Smooth muscle cell (in vitro differentiated cells): ENCODE data around the gene ERO1B. TPM values are rescaled to one million over a fixed set of nuclear protein-coding genes. Genes with fewer than 3 reads are reported as not detected.

Source experiments
- DNase-seq: peaks from one replicate; lab custom pipeline; 2025; ENCODE audit not compliant: unreplicated experiment; lab: John Stamatoyannopoulos, UW
- H2AFZ ChIP-seq: fragments of 200-600 bp; sonication (generic); 2 replicates; pipeline ENCODE4 v1.6.0; 2016; ENCODE audit warnings: antibody characterized with exemption, low read depth, mild to moderate bottlenecking
- H3F3A ChIP-seq: fragments of 200-600 bp; sonication (generic); 2 replicates; pipeline ENCODE4 v1.6.0; 2017; ENCODE audit warnings: antibody characterized with exemption, low read depth
- H3K27ac ChIP-seq: fragments of 200-600 bp; sonication (generic); 2 replicates; pipeline ENCODE4 v1.5.1; 2016; ENCODE audit warnings: low read depth, mild to moderate bottlenecking
- H3K27me3 ChIP-seq: fragments of 200-600 bp; sonication (generic); 2 replicates; pipeline ENCODE4 v1.6.1; 2016; ENCODE audit warnings: low read depth, mild to moderate bottlenecking
- H3K36me3 ChIP-seq: fragments of 200-600 bp; sonication (generic); 2 replicates; pipeline ENCODE4 v1.5.1; 2016; ENCODE audit warnings: low read depth
- H3K4me1 ChIP-seq: fragments of 200-600 bp; sonication (generic); 2 replicates; pipeline ENCODE4 v1.5.1; 2016; ENCODE audit warnings: low read depth
- H3K4me2 ChIP-seq: fragments of 200-600 bp; sonication (generic); 2 replicates; pipeline ENCODE4 v1.6.0; 2016; ENCODE audit warnings: mild to moderate bottlenecking
- H3K4me3 ChIP-seq: fragments of 200-600 bp; sonication (generic); 2 replicates; pipeline ENCODE4 v1.5.1; 2016; ENCODE audit warnings: mild to moderate bottlenecking
- H3K79me2 ChIP-seq: fragments of 200-600 bp; sonication (generic); 2 replicates; pipeline ENCODE4 v1.6.0; 2016; ENCODE audit warnings: low read depth, mild to moderate bottlenecking
- H3K9ac ChIP-seq: fragments of 200-600 bp; sonication (generic); 2 replicates; pipeline ENCODE4 v1.6.0; 2016; ENCODE audit warnings: low read depth
- H3K9me3 ChIP-seq: fragments of 200-600 bp; sonication (generic); replicated peaks from 2 replicates; pipeline ENCODE4 v1.5.1; 2016; ENCODE audit warnings: low read depth
- H4K20me1 ChIP-seq: fragments of 200-600 bp; sonication (generic); 2 replicates; pipeline ENCODE4 v1.6.0; 2016; ENCODE audit warnings: low read depth
- WGBS: methylation state at CpG from one replicate; pipeline ENCODE4 v1.1.7; 2016; ENCODE audit warnings: low lambda C conversion rate; 5-methylcytosine and 5-hydroxymethylcytosine counted together
- polyA plus RNA-seq: library from polyadenylated mRNA; unstranded; fragments of >200 nt; fragmentation: Nextera tagmentation; extraction: Ambion mirVana; gene quantifications from 2 replicates; pipeline ENCODE4 v1.2.1, GENCODE V29; 2016
- total RNA-seq: library from RNA; depleted of rRNA; stranded (reverse); fragments of >200 nt; gene quantifications from 2 replicates; pipeline ENCODE4 v1.2.3, GENCODE V29; 2014
- TF ChIP-seq, protein P1 (sequence below): fragments of 200-600 bp; sonication (generic); IDR thresholded peaks from 2 replicates; pipeline ENCODE4 v1.5.1; 2017; ENCODE audit warnings: borderline replicate concordance, mild to moderate bottlenecking, antibody characterized with exemption; ENCODE audit not compliant: insufficient read depth, poor library complexity, severe bottlenecking

The ERO1B gene
- total and polyA plus RNA-seq, 2 experiments from 2014 or later = 1.3 to 1.9 TPM

DNA sequence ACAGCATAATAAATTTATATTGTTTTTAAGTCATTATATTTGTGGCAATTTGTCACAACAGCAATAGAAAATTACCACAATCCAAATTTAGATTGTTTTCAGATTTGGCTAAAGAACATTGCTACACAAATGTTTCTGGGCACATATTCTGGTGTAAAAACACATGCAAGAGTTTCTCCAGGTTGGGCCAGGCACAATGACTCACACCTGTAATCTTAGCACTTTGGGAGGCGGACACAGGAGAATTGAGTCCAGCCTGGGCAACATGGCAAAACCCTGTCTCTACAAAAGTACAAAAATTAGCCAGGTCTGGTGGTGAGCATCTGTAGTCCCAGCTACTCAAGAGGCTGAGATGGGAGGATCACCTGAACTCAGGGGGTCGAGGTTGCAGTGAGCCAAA, 8.4 kb downstream of the ERO1B start:
- Histone ChIP-seq H3K79me2 (no peaks in the 10 kb centered on the region), H3F3A (no peaks in the 10 kb centered on the region), H3K9ac (no peak overlapping the region), H3K9me3 (no peaks in the 10 kb centered on the region), H3K27me3 (no peaks in the 10 kb centered on the region), H4K20me1 (no peaks in the 10 kb centered on the region), H3K36me3 (no peaks in the 10 kb centered on the region), H3K4me1 (no peaks in the 10 kb centered on the region), H3K27ac (no peak overlapping the region), H3K4me3 (no peak overlapping the region), H3K4me2 (no peak overlapping the region), H2AFZ (no peak overlapping the region)
- 90% methylated on average over 2 of the region's 2 CpGs for WGBS
- TF ChIP-seq, protein P1, sequence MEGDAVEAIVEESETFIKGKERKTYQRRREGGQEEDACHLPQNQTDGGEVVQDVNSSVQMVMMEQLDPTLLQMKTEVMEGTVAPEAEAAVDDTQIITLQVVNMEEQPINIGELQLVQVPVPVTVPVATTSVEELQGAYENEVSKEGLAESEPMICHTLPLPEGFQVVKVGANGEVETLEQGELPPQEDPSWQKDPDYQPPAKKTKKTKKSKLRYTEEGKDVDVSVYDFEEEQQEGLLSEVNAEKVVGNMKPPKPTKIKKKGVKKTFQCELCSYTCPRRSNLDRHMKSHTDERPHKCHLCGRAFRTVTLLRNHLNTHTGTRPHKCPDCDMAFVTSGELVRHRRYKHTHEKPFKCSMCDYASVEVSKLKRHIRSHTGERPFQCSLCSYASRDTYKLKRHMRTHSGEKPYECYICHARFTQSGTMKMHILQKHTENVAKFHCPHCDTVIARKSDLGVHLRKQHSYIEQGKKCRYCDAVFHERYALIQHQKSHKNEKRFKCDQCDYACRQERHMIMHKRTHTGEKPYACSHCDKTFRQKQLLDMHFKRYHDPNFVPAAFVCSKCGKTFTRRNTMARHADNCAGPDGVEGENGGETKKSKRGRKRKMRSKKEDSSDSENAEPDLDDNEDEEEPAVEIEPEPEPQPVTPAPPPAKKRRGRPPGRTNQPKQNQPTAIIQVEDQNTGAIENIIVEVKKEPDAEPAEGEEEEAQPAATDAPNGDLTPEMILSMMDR = no peak
- no peak for DNase-seq

DNA sequence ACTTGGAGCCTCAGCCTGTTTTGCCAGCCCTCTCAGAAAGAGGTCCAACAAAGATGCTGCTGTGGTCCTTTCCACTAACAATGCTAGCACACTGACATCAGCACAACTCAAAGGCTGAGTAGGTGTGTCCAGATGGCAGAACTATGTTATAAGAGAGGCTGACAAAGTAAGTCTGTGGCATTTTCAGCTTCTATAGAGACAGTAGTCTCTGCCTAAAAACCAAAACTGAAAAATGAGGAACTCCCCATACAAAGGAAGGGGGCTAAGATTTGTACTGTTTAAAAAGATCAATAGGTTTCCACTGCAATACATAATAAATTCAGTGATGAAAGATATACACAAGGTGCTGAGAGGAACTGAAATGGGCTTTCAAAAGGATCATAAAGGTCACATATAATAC, 12.3 kb downstream of the ERO1B start:
- H3K27me3 ChIP-seq = no peaks in the 10 kb centered on the region
- H4K20me1 ChIP-seq = no peaks in the 10 kb centered on the region
- H3K79me2 ChIP-seq = no peaks in the 10 kb centered on the region
- no peaks in the 10 kb centered on the region for H3K36me3 ChIP-seq
- TF ChIP-seq, protein P1 = no peak
- H3K9me3 ChIP-seq = no peaks in the 10 kb centered on the region
- no peak overlapping the region for H3K4me2 ChIP-seq
- no peak overlapping the region for H3K9ac ChIP-seq
- no peaks in the 10 kb centered on the region for H3K4me1 ChIP-seq
- DNase-seq = no peak
- H3F3A ChIP-seq = no peaks in the 10 kb centered on the region
- no peak overlapping the region for H3K27ac ChIP-seq
- no peak overlapping the region for H3K4me3 ChIP-seq
- no peak overlapping the region for H2AFZ ChIP-seq

DNA sequence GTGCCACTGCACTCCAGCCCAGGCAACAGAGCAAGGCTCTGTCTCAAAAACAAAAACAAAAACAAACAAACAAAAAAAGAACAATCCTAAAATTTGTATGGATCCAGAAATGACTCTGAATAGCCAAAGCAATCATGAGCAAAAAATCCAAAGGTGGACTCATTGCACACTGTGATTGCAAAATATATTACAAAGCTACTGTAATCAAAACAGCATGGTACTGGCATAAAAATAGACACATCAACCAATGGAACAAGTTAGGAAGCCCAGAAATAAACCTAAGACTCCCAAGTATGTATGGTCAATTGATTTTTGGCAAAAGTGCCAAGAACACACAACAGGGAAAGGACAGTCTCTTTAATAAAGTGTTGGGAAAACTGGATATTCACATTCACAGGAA, 19.9 kb downstream of the ERO1B start:
- H3K9me3 ChIP-seq = peaks cover 15% of the 10 kb centered on the region
- H3K79me2 ChIP-seq = no peaks in the 10 kb centered on the region
- no peak for DNase-seq
- no peak overlapping the region for H2AFZ ChIP-seq
- no peaks in the 10 kb centered on the region for H3K27me3 ChIP-seq
- H3K4me2 ChIP-seq = no peak overlapping the region
- H3K36me3 ChIP-seq = no peaks in the 10 kb centered on the region
- H3K4me1 ChIP-seq = no peaks in the 10 kb centered on the region
- no peak overlapping the region for H3K27ac ChIP-seq
- H3F3A ChIP-seq = no peaks in the 10 kb centered on the region
- H3K4me3 ChIP-seq = no peak overlapping the region
- no peak overlapping the region for H3K9ac ChIP-seq
- TF ChIP-seq, protein P1 = no peak
- no peaks in the 10 kb centered on the region for H4K20me1 ChIP-seq

DNA sequence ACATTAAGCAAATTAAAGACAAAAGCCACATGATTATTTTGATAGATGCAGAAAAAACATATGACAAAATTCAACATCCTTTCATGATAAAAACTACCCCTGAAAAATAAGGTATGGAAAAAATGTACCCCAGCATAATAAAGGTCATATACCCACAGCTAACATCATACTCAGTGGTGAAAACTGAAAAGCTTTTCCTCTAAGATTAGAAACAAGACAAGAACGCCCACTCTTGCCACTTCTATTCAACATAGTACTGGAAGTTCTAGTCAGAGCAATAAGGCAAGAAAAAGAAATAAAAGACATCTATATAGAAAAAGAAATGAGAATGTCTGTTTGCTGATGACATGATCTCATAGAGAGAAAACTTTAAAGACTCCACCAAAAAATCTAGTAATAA, 20.7 kb downstream of the ERO1B start:
- no peak overlapping the region for H3K4me2 ChIP-seq
- peaks cover 15% of the 10 kb centered on the region for H3K9me3 ChIP-seq
- DNase-seq = no peak
- H3K27me3 ChIP-seq = no peaks in the 10 kb centered on the region
- 93% methylated on average over 1 of the region's 1 CpG for WGBS
- no peak overlapping the region for H3K9ac ChIP-seq
- no peaks in the 10 kb centered on the region for H4K20me1 ChIP-seq
- H3K36me3 ChIP-seq = no peaks in the 10 kb centered on the region
- no peaks in the 10 kb centered on the region for H3F3A ChIP-seq
- H2AFZ ChIP-seq = no peak overlapping the region
- TF ChIP-seq, protein P1 = no peak
- H3K79me2 ChIP-seq = no peaks in the 10 kb centered on the region
- no peak overlapping the region for H3K4me3 ChIP-seq
- H3K27ac ChIP-seq = no peak overlapping the region
- H3K4me1 ChIP-seq = no peaks in the 10 kb centered on the region
